GM18907 (cell line): ENCODE results near the gene SYNPO2.

ENCODE experiments used
- ATAC-seq: cut with Tn5 transposase; IDR thresholded peaks from one replicate; pipeline ENCODE4 v1.9.1; 2021; ENCODE audit warnings: mild to moderate bottlenecking, moderate library complexity; ENCODE audit not compliant: unreplicated experiment

SYNPO2 gene, protein sequence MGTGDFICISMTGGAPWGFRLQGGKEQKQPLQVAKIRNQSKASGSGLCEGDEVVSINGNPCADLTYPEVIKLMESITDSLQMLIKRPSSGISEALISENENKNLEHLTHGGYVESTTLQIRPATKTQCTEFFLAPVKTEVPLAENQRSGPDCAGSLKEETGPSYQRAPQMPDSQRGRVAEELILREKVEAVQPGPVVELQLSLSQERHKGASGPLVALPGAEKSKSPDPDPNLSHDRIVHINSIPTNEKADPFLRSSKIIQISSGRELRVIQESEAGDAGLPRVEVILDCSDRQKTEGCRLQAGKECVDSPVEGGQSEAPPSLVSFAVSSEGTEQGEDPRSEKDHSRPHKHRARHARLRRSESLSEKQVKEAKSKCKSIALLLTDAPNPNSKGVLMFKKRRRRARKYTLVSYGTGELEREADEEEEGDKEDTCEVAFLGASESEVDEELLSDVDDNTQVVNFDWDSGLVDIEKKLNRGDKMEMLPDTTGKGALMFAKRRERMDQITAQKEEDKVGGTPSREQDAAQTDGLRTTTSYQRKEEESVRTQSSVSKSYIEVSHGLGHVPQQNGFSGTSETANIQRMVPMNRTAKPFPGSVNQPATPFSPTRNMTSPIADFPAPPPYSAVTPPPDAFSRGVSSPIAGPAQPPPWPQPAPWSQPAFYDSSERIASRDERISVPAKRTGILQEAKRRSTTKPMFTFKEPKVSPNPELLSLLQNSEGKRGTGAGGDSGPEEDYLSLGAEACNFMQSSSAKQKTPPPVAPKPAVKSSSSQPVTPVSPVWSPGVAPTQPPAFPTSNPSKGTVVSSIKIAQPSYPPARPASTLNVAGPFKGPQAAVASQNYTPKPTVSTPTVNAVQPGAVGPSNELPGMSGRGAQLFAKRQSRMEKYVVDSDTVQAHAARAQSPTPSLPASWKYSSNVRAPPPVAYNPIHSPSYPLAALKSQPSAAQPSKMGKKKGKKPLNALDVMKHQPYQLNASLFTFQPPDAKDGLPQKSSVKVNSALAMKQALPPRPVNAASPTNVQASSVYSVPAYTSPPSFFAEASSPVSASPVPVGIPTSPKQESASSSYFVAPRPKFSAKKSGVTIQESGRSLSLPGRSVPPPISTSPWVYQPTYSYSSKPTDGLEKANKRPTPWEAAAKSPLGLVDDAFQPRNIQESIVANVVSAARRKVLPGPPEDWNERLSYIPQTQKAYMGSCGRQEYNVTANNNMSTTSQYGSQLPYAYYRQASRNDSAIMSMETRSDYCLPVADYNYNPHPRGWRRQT

DNA sequence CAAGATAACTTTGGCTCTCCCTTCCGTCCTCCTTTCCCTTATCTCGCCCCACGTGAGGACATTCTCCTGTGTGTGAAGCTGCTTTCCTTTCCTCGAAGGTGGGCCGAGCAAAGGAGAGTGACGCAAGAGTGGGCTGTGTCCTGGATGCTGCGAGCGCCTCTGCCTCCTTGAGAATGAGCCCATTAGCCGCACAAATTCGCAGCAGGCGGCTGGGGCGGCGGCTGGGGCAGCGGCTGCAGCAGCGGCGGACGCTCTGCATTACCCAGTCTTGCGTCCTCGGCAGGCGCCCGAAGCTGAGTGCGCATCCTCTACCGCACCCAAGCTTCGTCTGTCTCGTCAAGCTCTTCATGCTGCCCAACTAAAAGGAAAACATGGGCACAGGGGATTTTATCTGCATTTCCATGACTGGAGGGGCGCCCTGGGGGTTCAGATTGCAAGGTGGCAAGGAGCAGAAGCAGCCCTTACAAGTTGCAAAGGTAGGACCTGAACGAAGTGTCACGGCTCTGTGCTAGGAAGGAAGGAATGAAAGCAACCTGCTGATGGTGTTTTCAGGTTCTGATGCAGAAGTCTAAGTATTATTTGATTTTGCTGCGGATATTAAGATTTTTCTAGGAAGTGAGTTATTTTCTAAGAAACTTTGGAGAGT lies at the start of gene SYNPO2:
Gene SYNPO2, plus strand, starts transcription at position 189 of the 646 bp plus-strand sequence. Its CDS starts 183 bp downstream, at position 372.
- ATAC-seq = peak; percentile 92

DNA sequence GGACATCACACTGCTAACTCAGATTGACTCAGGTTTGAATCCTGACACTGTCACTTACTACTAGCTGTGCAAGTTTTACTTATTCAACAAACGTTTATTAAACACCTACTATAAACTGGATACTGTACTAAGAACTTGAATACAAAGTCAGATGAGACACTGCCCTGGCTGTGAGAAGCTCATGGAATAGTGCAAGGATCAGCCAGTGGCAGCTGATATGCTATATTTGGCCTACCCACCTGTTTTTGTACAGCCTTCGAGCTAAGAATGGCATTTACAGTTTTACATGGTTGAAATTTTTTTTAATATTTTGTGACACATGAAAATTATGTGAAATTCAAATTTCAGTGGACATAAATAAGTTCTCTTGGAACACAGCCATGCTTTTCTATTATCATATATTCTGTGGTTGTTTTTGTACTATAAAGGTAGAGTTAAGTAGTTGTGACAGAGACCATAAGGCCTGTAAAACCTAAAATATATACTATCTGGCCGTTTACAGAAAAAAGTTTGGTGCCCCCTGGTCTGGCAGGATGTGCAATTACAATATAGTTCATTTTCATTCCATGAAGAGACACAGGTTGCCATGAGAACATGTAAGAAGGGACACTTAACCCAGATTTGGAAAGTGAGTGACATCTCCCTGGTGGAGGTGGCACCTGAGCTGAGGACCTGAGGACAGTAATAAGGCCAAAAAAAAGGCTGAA lies 49.3 kb upstream of the SYNPO2 start:
- no peak for ATAC-seq

DNA sequence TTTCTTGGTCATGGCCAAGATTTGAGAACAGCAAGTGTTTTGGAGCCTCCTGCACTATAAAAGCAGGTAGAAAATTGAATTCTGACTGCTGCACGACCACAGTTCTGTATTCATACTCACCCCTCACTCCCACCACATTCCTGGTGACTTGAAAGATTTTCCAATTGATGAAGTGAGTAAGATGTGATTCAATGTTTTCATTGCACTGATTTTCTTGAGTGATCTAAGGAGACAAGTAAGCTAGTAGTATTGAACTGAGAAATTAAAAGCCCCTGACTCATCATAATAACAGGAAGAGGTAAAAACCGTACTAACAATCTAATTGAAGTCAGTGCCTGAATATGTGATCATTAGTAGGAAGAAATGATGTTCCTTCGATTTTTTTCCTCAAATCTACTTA lies 46.6 kb upstream of the SYNPO2 start:
- no peak for ATAC-seq

DNA sequence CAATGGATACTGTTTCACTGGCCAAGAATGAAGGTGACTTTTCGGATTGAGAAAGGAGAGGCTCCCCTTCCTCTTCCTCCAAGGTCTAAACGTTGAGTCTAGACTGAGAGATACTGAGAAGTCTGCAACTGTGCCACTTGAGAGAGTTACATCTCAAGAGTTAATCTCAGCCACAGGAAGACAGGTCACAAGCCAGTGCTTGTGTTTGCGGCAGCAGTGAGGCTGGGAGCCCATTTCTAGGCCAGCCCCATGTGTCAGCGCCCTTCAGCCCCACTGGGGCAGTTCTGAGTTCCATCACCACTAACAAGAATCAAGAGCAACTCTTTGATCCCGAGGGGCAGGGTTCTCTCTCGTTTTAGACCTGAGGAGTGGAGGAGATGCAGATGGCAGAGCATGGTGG lies 45.4 kb upstream of the SYNPO2 start:
- no peak for ATAC-seq

DNA sequence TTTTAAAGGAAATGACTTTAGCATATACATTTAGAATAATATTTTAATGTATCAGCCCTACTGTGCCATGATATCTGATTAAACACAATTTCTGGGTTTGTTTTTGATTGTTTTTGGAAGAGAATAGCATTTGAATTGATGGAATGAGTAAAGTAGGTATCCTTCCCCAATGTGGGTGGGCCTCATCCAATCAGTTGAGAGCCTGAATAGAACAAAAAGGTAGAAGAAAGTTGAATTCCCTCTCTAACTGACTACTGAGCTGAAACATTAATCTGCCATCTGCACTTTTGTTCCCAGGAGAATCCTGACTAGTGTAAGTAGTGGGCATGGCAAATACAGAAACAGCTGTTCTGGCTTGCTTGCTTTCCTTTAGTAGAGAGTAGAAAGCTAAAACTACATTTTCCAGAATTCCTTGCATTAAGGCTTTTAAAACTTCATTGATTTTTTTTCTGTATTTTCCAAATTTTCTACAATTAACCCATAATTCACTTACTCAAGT lies 43.1 kb upstream of the SYNPO2 start:
- ATAC-seq = no peak

DNA sequence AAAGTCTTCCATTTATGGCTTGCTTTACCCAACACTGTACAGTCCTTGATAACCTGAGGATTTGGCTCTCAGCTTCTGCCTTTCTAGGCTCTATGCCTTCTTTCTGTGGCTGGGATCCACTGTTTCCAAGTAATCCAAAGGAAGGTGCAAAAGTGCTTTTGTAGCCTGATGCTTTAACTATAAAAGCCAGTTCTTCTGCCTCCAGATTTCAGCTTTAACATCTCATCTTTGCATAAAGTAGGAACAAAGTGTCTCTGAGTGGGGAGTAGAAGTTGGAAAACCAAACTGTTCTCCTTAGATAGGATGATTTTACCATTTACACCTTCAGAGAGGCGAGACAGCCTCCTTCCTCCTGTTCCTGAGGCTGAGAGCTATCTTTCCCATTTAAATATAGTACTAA lies 41.7 kb upstream of the SYNPO2 start:
- no peak for ATAC-seq

DNA sequence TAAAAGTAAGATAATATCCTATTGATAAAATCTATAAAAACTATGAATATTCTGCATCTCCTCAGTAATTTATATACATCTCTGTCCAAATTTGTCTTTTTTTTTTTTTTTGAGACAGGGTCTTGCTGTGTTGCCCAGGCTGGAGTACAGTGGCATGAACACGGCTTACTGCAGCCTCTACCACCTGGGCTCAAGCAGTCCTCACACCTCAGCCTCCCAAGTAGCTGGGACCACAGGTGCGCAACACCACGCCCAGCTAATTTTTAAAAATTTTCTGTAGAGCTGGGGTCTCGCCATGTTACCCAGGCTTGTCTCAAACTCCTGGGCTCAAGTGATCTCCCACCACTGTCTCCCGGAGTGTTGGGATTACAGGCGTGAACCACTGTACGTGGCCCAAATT lies 40.4 kb upstream of the SYNPO2 start:
- ATAC-seq = no peak

DNA sequence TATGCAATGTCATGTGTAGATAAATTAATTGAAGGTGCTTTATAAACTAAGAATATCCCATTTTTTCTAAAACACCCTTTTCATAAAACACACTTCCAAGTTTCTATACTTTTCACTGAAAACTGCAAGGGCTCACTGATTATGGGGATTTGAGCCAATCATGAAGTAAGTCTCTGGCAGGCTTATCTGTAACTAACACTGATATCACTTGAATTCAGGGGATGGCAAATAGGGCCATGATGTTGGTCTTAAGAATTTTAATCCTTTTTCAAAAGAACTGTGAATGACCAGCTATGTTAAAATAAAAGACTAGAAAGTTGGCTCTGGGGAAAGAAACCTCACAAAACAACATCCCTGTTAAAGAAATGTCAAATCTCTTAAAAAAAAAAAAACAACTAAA lies 39.8 kb upstream of the SYNPO2 start:
- no peak for ATAC-seq

DNA sequence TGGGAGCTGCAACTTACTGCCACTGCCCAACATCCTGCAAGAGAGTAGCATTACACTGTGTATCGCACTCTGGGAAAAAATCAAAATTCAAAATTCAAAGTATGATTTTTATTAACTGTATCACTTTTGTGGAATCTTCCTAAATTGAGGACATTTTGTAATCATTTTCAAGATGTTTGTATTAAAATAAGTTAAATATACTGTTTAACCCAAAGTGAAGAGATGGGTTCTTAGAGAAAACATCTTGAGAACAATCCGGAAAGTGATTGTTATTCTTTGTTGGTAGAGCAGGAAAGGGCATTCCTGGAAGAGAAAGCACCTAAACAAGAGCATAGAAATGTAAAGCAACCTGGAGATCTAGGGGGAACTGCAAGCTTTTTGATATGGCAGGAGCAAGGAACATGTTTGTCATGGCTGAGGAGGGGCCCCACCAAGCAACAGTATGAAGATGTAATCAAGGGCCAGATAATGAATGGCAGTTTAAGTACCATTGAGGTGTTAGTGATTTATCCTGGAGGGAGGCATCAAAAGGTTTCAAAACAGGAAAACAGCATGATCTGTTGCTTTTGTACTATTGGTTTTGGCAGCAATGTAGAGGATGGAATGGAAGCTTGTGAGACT lies 38.7 kb upstream of the SYNPO2 start:
- peak; percentile 8 for ATAC-seq

DNA sequence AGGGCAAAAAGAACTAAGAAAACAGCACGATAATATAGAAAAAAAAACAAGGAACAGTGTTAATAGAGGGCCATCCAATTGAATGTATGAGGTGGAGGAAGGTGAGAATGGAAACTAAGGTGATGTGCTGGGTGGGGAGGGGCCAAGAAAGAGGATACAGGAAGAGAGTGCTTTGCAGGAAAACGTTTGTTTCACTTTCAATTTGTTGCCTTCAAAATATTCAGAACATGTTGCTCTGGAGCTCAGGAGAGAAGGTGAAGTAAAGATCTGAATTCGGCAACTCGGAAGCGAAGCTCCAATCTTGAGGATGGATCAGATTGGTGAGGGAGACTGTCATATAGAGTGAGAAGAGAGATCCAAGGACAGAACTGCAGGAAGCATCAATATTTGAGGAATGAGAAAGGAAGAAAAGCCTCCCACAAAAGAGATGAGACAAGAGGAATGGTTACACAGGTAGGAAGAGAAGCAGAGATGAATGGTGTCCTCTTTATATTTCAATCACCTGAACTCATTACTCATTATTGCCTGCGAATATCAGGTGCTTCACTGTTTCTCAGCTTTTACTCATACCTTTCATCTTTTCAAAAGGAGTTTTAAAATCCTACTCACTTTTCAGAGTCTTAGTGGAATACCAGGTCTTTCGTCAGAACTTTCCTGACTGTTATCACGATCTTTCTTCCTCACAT lies 38.0 kb upstream of the SYNPO2 start:
- ATAC-seq = peak; percentile 95

DNA sequence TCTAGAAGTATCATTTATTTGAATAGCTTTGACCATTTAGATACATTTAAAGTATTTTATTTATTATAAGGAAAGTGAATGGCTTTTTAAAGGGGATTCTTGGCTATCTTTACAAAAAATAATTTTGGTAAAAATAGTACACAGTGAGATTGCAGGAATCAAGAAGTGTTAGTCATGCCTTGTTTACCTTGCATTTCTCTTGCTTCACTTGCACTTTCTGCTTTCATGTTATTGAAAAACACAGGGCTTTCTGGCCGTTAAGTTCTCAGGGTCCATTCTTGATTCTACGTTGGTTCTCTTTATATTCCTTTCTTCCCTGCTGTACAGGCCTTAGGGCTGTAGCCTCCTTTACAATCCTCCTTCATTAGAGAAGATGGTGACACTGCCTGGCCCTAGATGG lies 30.9 kb upstream of the SYNPO2 start:
- no peak for ATAC-seq

DNA sequence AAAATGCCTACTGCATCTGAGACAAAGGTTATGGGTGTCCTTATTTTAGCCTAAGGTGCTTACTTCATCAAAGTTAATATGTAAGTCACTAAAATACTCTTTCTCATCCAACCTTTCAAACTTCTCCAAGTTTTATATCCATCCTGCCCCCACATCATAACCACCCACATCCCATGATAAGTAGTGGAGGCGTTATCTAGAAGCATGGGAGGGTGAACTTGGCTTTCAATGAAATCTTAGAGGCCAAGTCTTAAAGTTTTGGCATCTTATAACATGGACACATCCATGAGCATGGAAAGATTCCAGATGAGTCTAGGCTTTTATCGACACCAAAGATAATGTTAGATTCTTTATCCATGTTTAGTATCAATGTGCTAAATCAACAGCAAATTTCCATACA lies 29.9 kb upstream of the SYNPO2 start:
- no peak for ATAC-seq

DNA sequence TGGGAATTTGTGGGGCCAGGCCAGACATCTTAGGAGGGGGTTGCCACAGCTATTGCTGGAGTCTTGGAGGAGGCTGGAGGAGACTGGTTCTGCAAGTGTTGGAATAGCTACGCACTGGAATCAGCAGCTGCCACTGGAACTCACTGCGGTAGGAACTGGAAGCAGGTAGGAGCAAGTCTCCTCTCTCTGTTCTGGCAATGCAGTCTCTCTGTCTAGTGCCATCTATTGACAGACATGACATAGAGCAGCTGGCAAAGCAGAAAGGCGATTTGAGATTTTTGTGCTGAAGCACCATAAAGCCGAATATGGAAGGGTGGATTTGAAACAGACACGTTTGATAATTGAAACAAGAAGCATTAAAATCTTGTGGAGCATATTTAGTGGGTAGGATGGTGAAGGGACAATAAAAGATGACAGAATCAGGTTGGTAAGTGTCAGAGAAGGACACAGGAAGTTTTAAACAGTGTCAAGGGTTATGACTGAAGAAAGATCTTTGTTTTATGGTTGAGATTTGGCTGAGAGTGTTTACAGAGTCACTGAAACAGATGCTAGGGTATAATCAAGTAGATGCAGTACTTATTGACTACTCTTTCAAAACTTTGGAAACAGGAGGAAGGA lies 23.5 kb upstream of the SYNPO2 start:
- ATAC-seq = peak; percentile 84

DNA sequence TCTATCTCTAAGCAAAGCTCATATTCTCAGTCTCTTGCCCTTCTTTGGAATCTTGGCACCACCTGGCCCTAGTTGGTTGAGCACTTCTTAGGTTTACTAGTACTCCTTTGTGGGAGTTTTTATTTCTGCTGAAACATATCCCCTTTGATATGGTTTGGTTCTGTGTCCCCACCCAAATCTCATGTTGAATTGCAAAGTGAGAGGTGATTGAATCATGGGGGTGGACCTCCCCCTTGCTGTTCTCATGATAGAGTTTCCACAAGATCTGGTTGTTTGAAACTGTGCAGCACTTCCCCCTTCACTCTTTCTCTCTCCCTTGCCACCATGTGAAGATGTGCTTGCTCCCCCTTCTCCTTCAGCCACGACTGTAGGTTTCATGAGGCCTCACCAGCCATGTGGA lies 22.2 kb upstream of the SYNPO2 start:
- no peak for ATAC-seq

DNA sequence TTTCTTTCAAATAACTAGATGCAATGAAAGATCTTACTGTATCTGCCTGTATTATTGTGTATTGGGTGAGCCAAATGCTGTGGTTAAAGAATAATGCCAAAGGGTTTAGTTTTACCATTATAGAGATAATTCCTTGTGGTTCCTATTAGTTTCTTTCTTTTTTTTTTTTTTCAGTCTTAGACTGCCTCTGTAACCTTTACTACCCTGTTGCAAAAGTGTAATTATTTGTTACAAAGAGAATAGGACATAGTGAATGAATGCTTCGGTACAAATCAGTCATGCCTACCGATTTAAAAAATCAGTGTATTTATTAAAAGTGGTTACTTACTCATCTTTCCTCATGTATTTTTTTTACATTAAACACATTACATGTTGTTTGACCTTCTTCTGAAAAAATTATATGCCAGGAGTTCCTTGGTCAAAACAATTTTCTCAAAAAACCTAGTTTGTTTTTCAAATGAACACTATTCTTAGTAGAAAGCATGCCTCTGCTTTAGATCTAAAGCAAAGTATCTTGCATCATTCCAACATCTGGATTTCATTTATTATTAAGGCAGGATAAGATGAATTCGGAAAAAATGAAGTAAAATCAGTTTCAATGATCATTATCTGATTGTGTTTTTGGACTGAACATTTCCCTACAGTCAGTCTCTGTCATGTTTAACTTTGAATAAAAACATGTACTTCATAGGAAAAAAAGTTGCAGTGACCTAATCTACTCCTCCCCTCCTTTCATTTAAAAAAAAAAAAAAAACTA lies 21.2 kb upstream of the SYNPO2 start:
- ATAC-seq = no peak

DNA sequence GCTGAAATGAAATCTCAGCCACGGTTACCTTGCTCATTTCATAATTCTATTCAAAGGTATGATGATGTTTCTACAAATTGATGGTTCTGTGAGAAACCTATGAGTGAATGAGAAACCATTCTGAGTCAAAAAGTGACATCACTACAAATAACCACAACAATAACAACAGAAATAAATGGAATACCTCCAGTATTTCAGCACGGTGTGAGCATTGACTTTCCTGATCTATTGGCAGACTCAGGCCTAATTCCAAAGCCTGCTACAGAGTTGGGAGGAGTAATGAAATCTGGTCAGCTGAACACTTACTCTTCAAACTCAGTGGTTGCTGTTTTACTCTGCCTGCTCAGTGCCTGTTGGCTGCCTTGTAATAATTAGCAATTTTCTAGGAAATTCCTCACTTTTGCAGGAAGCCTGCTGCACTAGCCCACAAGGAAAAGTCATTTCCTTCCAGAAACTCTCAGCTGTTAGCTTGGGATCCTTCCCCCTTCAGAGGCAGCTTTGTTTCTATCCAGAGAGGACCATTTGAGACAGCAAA lies 18.8 kb upstream of the SYNPO2 start:
- ATAC-seq = no peak

DNA sequence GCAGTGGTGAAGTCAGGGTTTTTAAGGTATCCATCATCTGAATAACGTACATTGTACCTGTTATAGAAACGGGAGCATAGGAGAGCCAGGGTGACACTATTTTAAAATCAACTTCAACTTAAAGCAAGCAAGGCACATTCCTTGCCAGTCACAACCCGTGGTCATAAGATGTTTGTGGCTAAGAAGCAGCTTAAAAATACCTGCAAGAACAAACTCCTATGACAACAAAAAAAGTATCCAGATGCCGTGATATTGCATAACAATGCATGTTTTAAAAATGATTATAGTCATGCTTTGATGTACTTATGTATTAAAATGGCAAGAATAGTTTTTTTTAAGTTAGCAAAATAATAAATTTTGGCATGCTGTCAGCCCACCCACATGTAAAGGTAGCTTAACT lies 16.5 kb upstream of the SYNPO2 start:
- ATAC-seq = no peak

DNA sequence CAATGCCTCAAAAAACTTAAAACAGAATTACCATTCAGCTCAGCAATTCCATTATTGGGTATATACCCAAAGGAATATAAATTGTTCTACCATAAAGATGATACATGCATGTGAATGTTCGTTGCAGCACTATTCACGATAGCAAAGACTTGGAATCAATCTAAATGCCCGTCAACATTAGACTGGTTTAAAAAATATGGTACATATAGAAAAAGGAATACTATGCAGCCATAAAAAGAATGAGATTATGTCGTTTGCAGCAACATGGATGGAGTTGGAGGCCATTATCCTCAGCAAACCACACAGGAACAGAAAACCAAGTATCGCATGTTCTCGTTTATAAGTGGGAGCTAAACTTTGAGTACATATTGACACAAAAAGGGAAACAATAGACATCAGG lies 10.9 kb upstream of the SYNPO2 start:
- no peak for ATAC-seq
